Sigmoid colon (tissue), 7 donors: Measurements from ENCODE around the gene MESD. TPM values are rescaled to one million over a fixed set of nuclear protein-coding genes. Genes with fewer than 3 reads are reported as not detected.
A peak's percentile ranks its signal among the peaks of the same experiment; 100 is the strongest.

Source experiments
- DNase-seq: peaks from one replicate; pipeline ENCODE4 v3.0.0-alpha.2; 2019
- H3K27ac ChIP-seq, 4 donors: fragments of 200-600 bp; sonication (generic); one replicate each; pipeline ENCODE4 v1.5.1; 2016 to 2019; ENCODE audit warnings: mild to moderate bottlenecking in 1 of 4
- H3K27me3 ChIP-seq, 3 donors: fragments of 200-600 bp; sonication (generic); one replicate each; pipeline ENCODE4 v1.5.1; 2019; ENCODE audit warnings: mild to moderate bottlenecking in 1 of 3
- H3K36me3 ChIP-seq, 4 donors: fragments of 200-600 bp; sonication (generic); one replicate each; pipeline ENCODE4 v1.5.1; 2016 to 2019
- H3K4me1 ChIP-seq, 4 donors: fragments of 200-600 bp; sonication (generic); one replicate each; pipeline ENCODE4 v1.5.1; 2017 to 2019
- H3K4me3 ChIP-seq, 4 donors: fragments of 200-600 bp; sonication (generic); one replicate each; pipeline ENCODE4 v1.5.1; 2017 to 2019; ENCODE audit warnings: mild to moderate bottlenecking in 2 of 4, moderate library complexity in 1 of 4
- H3K9me3 ChIP-seq, 4 donors: fragments of 200-600 bp in 3 of 4; sonication (generic) in 3 of 4; one replicate each; pipeline versions ENCODE4 v1.5.1 to v1.6.1; 2013 to 2019
- EP300 ChIP-seq, 4 donors: sonication (generic); formaldehyde crosslinking; IDR thresholded peaks; one replicate each; pipeline ENCODE4 v1.6.1; 2017; ENCODE audit warnings: antibody characterized with exemption in 4 of 4
- POLR2A ChIP-seq, 2 donors: fragments of 450-650 bp; IDR thresholded peaks; one replicate each; pipeline ENCODE4 v1.6.1; 2016; ENCODE audit warnings: antibody characterized with exemption in 2 of 2, mild to moderate bottlenecking in 2 of 2, moderate library complexity in 2 of 2
- POLR2AphosphoS5 ChIP-seq, 4 donors: sonication (generic); formaldehyde crosslinking; IDR thresholded peaks; one replicate each; pipeline ENCODE4 v1.6.1; 2017; ENCODE audit warnings: antibody characterized with exemption in 4 of 4
- WGBS, 2 donors: extraction: QIAGEN DNeasy Blood & Tissue Kit; methylation state at CpG; one replicate each; pipeline ENCODE4 v1.1.7; 2013; 5-methylcytosine and 5-hydroxymethylcytosine counted together
- intact Hi-C: fragments of 100-400 bp; cut with DNase I; formaldehyde crosslinking; loops from one replicate; pipeline ENCODE4 v1.15.1; 2023
- polyA plus RNA-seq, 3 donors: library from polyadenylated mRNA; stranded (reverse); fragments of 200-250 nt; gene quantifications; one replicate each; pipeline ENCODE4 v1.2.3, GENCODE V29; 2013
- total RNA-seq, 4 donors: library from RNA; depleted of rRNA; stranded (reverse); fragments of >200 nt; gene quantifications; one replicate each; pipeline ENCODE4 v1.1.0, GENCODE V29; 2016
- TF ChIP-seq, protein P1 (sequence below), 4 experiments: fragments of 450-650 bp in 3 of 4; fragments of 200-600 bp in 1 of 4; IDR thresholded peaks; one replicate each; pipeline ENCODE4 v1.5.1; 2016 to 2019; ENCODE audit warnings: antibody characterized with exemption in 4 of 4, mild to moderate bottlenecking in 3 of 4, moderate library complexity in 2 of 4
- donor health status: healthy with polysubstance abuse.
- donor health status: Bipolar disorder and iron deficiency.
- donor health status: healthy.

MESD gene
- total and polyA plus RNA-seq, 7 donors: 5.4 to 20.8 (median 14.6) TPM

DNA sequence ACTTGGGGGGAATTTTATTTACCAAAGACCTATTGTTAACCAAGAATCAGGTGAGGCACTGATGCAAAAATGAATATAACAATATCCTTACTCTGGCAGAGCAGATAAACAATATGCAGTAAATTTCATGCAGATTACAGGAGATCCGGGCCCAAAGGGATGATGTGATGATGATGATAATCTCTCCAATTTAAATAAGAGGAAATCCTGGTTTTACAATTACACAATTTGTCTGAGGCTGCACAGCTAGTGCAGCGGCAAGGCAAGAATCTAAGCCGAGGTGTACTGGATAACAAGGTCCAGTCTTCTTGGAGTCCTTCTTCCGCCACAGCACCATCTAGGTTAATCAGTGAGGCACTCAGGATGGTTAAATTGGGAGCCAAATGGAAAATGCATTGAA lies 2.4 kb upstream of the MESD start:
- H3K27ac ChIP-seq: peak overlapping the region in 3 of 4 donors; percentile 89 to 94 (median 93)
- DNase-seq: no peak
- no peaks in the 10 kb centered on the region for H3K36me3 ChIP-seq
- peaks cover 0 to 36% (median 28%) of the 10 kb centered on the region in 4 donors for H3K4me1 ChIP-seq
- intact Hi-C loops: loop anchor here (10.0 kb wide), 1 partner anchor 1053 kb away; the partner anchor contains the start of gene MEX3B
- TF ChIP-seq POLR2A (IDR thresholded peaks at IDR 0.05): no peak
- TF ChIP-seq POLR2AphosphoS5 (IDR thresholded peaks at IDR 0.05): no peak
- TF ChIP-seq, protein P1, sequence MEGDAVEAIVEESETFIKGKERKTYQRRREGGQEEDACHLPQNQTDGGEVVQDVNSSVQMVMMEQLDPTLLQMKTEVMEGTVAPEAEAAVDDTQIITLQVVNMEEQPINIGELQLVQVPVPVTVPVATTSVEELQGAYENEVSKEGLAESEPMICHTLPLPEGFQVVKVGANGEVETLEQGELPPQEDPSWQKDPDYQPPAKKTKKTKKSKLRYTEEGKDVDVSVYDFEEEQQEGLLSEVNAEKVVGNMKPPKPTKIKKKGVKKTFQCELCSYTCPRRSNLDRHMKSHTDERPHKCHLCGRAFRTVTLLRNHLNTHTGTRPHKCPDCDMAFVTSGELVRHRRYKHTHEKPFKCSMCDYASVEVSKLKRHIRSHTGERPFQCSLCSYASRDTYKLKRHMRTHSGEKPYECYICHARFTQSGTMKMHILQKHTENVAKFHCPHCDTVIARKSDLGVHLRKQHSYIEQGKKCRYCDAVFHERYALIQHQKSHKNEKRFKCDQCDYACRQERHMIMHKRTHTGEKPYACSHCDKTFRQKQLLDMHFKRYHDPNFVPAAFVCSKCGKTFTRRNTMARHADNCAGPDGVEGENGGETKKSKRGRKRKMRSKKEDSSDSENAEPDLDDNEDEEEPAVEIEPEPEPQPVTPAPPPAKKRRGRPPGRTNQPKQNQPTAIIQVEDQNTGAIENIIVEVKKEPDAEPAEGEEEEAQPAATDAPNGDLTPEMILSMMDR (IDR thresholded peaks at IDR 0.05): no peak
- no peak for TF ChIP-seq EP300 (IDR thresholded peaks at IDR 0.05)
- no peak overlapping the region for H3K4me3 ChIP-seq
- no peaks in the 10 kb centered on the region for H3K9me3 ChIP-seq
- no peaks in the 10 kb centered on the region for H3K27me3 ChIP-seq
- 88 to 90% methylated on average over 4 of the region's 4 CpGs for WGBS, 2 donors

GRCh38 chr15:80991421-80991820 lies 1.8 kb upstream of the MESD start:
- Histone ChIP-seq H3K4me1 (peaks cover 0 to 42% (median 32%) of the 10 kb centered on the region in 4 donors), H3K36me3 (no peaks in the 10 kb centered on the region), H3K27ac (peak overlapping the region; percentile 89 to 94 (median 92)), H3K4me3 (no peak overlapping the region), H3K27me3 (no peaks in the 10 kb centered on the region), H3K9me3 (no peaks in the 10 kb centered on the region)
- peak; percentile 89 for DNase-seq
- intact Hi-C loops: loop anchor here (10.0 kb wide), 1 partner anchor 1053 kb away; the partner anchor contains the start of gene MEX3B
- 57 to 61% methylated on average over 5 of the region's 5 CpGs for WGBS, 2 donors
- TF ChIP-seq EP300 (IDR thresholded peaks at IDR 0.05): peak in 1 of 4 donors; percentile 25
- TF ChIP-seq, protein P1 (IDR thresholded peaks at IDR 0.05): no peak
- TF ChIP-seq POLR2A (IDR thresholded peaks at IDR 0.05): no peak
- peak in 3 of 4 donors; percentile 25 to 67 (median 28) for TF ChIP-seq POLR2AphosphoS5 (IDR thresholded peaks at IDR 0.05)

DNA sequence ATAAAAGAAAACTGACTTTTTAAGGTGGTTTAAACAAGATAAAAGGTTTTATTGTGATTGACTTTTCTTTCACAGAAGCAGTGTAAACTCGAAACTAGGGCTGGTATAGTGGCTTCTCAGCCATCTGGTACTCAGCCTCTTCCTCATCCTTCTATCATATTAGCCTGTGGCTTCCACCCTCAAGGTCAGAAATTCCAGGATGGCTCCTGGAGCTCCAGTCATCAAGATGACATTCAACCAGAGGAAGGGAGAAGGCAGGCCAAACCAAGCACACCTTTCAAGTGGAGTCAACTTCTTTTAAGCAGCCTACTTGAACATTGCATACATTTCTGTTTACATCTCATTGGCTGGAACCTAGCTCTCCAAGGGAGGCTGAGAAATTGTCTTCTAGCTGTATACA lies 1.3 kb upstream of the MESD start:
- Histone ChIP-seq H3K4me1 (peaks cover 0 to 42% (median 33%) of the 10 kb centered on the region in 4 donors), H3K36me3 (no peaks in the 10 kb centered on the region), H3K27me3 (no peaks in the 10 kb centered on the region), H3K4me3 (no peak overlapping the region), H3K27ac (peak overlapping the region; percentile 89 to 94 (median 92)), H3K9me3 (no peaks in the 10 kb centered on the region)
- TF ChIP-seq EP300 (IDR thresholded peaks at IDR 0.05) (no peak), POLR2A (IDR thresholded peaks at IDR 0.05) (no peak), POLR2AphosphoS5 (IDR thresholded peaks at IDR 0.05) (no peak)
- TF ChIP-seq, protein P1 (IDR thresholded peaks at IDR 0.05): no peak
- 46 to 71% methylated on average over 1 of the region's 1 CpG for WGBS, 2 donors
- intact Hi-C loops: loop anchor here (10.0 kb wide), 1 partner anchor 1054 kb away; the partner anchor contains the start of gene MEX3B
- DNase-seq: no peak

DNA sequence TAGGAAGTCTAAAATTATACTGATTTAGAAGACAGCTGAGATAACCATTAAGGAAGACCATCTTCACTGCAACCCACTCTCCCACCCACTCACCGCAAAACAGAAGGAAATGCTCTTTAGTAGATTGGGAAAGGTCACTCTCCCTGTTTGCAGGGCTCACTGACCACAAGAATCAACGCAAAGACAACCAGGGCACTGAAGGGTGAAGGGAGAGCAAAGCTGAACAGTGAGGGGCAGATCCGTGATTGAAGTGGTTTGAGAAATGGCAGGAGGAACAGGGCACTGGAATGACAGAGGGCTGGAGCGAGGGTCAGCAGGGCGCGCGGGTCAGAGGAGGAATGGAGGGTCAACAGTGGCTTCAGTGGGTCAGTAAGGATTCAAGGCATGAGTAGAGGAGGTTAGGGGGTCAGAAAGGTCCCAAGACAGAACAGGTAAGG lies 520 bp downstream of the MESD start:
- H3K27me3 ChIP-seq: no peaks in the 10 kb centered on the region
- H3K4me1 ChIP-seq: peaks cover 0 to 46% (median 34%) of the 10 kb centered on the region in 4 donors
- peak overlapping the region; percentile 89 to 94 (median 92) for H3K27ac ChIP-seq
- TF ChIP-seq, protein P1 (IDR thresholded peaks at IDR 0.05): no peak
- TF ChIP-seq POLR2AphosphoS5 (IDR thresholded peaks at IDR 0.05) (no peak), POLR2A (IDR thresholded peaks at IDR 0.05) (no peak), EP300 (IDR thresholded peaks at IDR 0.05) (no peak)
- DNase-seq: no peak
- 0 to 1% methylated on average over 7 of the region's 7 CpGs for WGBS, 2 donors
- H3K9me3 ChIP-seq: no peaks in the 10 kb centered on the region
- peak overlapping the region; percentile 69 to 92 (median 87) for H3K4me3 ChIP-seq
- no peaks in the 10 kb centered on the region for H3K36me3 ChIP-seq
- intact Hi-C loops: loop anchor here (1.0 kb wide), 1 partner anchor 12 kb away; no protein-coding TSS in a partner anchor
